Measurements from ENCODE around the gene THSD7A. TPM values are rescaled to one million over a fixed set of nuclear protein-coding genes. Genes with fewer than 3 reads are reported as not detected.

The THSD7A gene
- total RNA-seq, 3 donors from 2014 or later (not counting 1 experiment from before 2014, with no cell fraction given) = 0.29 to 8.6 TPM; not detected in 1

DNA sequence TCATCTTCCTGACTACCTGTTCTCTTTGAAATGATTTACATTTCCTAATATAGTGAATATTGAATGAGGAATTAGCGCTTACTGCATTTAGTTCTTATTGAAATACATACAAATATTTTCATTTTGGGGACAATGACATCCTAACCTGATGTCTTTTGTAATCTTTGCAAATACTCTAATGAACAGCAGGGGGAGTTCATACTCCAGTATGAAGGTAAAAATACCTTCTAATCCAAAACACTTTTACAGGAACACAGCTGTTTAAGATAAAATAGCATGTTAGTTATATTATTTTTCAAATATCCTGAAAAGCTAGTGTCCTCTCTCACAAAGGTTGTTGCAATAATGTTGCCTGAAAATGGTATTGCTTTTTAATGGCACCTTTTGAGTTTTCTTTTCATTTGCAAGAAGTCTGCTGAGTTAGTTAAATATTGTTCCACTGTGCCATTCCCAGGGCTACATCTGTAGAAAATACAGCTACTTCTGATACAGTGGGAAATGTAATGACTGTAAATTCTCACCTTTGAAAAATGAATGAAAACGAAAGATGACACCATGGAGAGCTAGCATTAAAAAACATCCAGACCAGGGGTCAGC lies 458.4 kb downstream of the THSD7A start:
- Mint-ChIP-seq H3K27me3 (ENCODE audit: low read depth in 2 of 2) (no peaks in the 10 kb centered on the region), H3K4me3 (no peak overlapping the region), H3K27ac (no peak overlapping the region), H3K36me3 (no peaks in the 10 kb centered on the region), H3K9me3 (peaks cover 0 to 2% of the 10 kb centered on the region in 2 donors), H3K4me1 (no peaks in the 10 kb centered on the region)
- no peaks in the 10 kb centered on the region for H3K4me1 ChIP-seq (ENCODE audit: control insufficient read depth, insufficient read depth, low read length)
- H3K27me3 ChIP-seq (ENCODE audit: control insufficient read depth, insufficient read depth, low read length) = no peaks in the 10 kb centered on the region
- 63% methylated on average over 1 of the region's 2 CpGs for WGBS (ENCODE audit: insufficient coverage)
- no peak overlapping the region for H3K27ac ChIP-seq (ENCODE audit: low read length)
- TF ChIP-seq, protein P1, sequence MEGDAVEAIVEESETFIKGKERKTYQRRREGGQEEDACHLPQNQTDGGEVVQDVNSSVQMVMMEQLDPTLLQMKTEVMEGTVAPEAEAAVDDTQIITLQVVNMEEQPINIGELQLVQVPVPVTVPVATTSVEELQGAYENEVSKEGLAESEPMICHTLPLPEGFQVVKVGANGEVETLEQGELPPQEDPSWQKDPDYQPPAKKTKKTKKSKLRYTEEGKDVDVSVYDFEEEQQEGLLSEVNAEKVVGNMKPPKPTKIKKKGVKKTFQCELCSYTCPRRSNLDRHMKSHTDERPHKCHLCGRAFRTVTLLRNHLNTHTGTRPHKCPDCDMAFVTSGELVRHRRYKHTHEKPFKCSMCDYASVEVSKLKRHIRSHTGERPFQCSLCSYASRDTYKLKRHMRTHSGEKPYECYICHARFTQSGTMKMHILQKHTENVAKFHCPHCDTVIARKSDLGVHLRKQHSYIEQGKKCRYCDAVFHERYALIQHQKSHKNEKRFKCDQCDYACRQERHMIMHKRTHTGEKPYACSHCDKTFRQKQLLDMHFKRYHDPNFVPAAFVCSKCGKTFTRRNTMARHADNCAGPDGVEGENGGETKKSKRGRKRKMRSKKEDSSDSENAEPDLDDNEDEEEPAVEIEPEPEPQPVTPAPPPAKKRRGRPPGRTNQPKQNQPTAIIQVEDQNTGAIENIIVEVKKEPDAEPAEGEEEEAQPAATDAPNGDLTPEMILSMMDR (IDR thresholded peaks at IDR 0.05) = no peak
- intact Hi-C loops (cut with micrococcal nuclease) = no loop called here
- DNase-seq = no peak
- H3K4me3 ChIP-seq (ENCODE audit: low read length) = no peak overlapping the region
- no peaks in the 10 kb centered on the region for H3K9me3 ChIP-seq (ENCODE audit: control insufficient read depth, insufficient read depth, low read length)
- ATAC-seq = no peak
- H3K36me3 ChIP-seq (ENCODE audit: control insufficient read depth, insufficient read depth, low read length) = no peaks in the 10 kb centered on the region

DNA sequence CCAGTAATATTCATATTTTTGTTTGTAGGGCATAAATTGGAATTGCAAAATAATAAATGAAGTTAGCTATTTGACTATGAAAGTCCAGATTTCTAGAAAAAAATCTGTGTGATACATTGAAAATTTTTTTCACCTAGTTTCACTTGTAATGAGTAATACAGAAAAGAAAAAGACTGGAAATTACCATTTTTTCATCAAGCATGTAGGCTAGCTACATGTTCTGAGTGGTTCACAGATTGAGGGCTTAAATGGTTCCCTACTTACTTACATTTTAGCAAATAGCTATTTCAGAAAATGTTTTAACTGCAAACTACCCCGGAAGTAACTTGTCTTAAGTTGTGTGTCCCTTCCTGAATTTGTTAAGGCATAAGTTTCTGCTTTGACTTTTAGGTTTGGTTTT lies 462.3 kb downstream of the THSD7A start:
- no peaks in the 10 kb centered on the region for H3K27me3 ChIP-seq (ENCODE audit: control insufficient read depth, insufficient read depth, low read length)
- Mint-ChIP-seq H3K27ac (no peak overlapping the region), H3K4me3 (no peak overlapping the region)

DNA sequence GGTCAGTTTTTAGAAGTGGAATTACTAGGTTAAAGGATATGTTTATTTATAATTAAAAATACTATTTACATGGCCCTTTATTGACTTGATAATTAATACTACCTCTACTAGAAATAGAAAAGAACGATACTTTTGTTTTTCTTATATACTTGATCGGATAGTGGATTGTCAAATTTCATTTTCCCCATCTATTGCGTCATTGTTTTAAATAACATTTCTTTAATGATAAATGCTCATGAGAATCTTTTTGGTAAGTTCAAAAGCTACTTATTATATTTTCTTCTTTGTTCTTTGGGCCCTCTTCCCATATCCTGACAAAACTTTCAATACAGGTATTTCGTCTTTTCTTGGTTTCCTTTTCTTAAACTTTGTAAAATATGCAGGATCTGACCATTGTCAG lies 465.9 kb downstream of the THSD7A start:
- H3K4me3 Mint-ChIP-seq = no peak overlapping the region
- no peak overlapping the region for H3K27ac Mint-ChIP-seq
- H3K36me3 ChIP-seq (ENCODE audit: control insufficient read depth, insufficient read depth, low read length) = no peaks in the 10 kb centered on the region
- TF ChIP-seq, protein P1 (IDR thresholded peaks at IDR 0.05) = no peak
- no peak for ATAC-seq
- intact Hi-C loops (cut with micrococcal nuclease) = no loop called here
- no peaks in the 10 kb centered on the region for H3K27me3 Mint-ChIP-seq (ENCODE audit: low read depth in 2 of 2)
- H3K4me3 ChIP-seq (ENCODE audit: low read length) = no peak overlapping the region
- no peaks in the 10 kb centered on the region for H3K9me3 ChIP-seq (ENCODE audit: control insufficient read depth, insufficient read depth, low read length)
- WGBS (ENCODE audit: insufficient coverage) = 80% methylated on average over 1 of the region's 4 CpGs
- H3K4me1 Mint-ChIP-seq = no peaks in the 10 kb centered on the region
- H3K4me1 ChIP-seq (ENCODE audit: control insufficient read depth, insufficient read depth, low read length) = no peaks in the 10 kb centered on the region
- no peaks in the 10 kb centered on the region for H3K27me3 ChIP-seq (ENCODE audit: control insufficient read depth, insufficient read depth, low read length)
- H3K36me3 Mint-ChIP-seq = no peaks in the 10 kb centered on the region
- DNase-seq = no peak
- no peak overlapping the region for H3K27ac ChIP-seq (ENCODE audit: low read length)
- H3K9me3 Mint-ChIP-seq = peaks cover 3 to 9% of the 10 kb centered on the region in 2 donors

More for the DNA sequence above, 462.3 kb downstream of the THSD7A start:
- Histone ChIP-seq H3K4me1 (ENCODE audit: control insufficient read depth, insufficient read depth, low read length) (no peaks in the 10 kb centered on the region), H3K36me3 (ENCODE audit: control insufficient read depth, insufficient read depth, low read length) (no peaks in the 10 kb centered on the region), H3K9me3 (ENCODE audit: control insufficient read depth, insufficient read depth, low read length) (no peaks in the 10 kb centered on the region), H3K4me3 (ENCODE audit: low read length) (no peak overlapping the region), H3K27ac (ENCODE audit: low read length) (no peak overlapping the region)
- DNase-seq (no peak), ATAC-seq (no peak)
- 92% methylated on average over 1 of the region's 1 CpG for WGBS (ENCODE audit: insufficient coverage)
- H3K27me3 Mint-ChIP-seq (ENCODE audit: low read depth in 2 of 2) = no peaks in the 10 kb centered on the region
- H3K4me1 Mint-ChIP-seq = no peaks in the 10 kb centered on the region
- peaks cover 2 to 3% of the 10 kb centered on the region in 2 donors for H3K9me3 Mint-ChIP-seq
- intact Hi-C loops (cut with micrococcal nuclease) = no loop called here
- TF ChIP-seq, protein P1 (IDR thresholded peaks at IDR 0.05) = no peak
- no peaks in the 10 kb centered on the region for H3K36me3 Mint-ChIP-seq

DNA sequence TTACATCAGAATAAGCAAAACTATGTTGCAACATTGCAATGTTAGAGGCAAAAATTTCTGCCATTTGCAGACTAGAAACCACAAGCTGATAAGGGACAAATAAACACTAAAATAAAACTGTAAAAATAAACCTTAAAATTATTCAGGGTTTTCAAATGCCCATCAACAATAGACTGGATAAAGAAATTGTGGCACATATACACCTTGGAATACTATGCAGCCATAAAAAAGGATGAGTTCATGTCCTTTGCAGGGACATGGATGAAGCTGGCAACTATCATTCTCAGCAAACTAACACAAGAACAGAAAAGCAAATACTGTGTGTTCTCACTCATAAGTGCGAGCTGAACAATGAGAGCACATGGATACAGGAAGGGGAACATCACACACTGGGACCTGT lies 473.4 kb downstream of the THSD7A start:
- Histone ChIP-seq H3K4me3 (ENCODE audit: low read length) (no peak overlapping the region), H3K9me3 (ENCODE audit: control insufficient read depth, insufficient read depth, low read length) (no peaks in the 10 kb centered on the region), H3K27ac (ENCODE audit: low read length) (no peak overlapping the region), H3K4me1 (ENCODE audit: control insufficient read depth, insufficient read depth, low read length) (no peaks in the 10 kb centered on the region), H3K36me3 (ENCODE audit: control insufficient read depth, insufficient read depth, low read length) (no peaks in the 10 kb centered on the region), H3K27me3 (ENCODE audit: control insufficient read depth, insufficient read depth, low read length) (no peaks in the 10 kb centered on the region)
- intact Hi-C loops (cut with micrococcal nuclease) = no loop called here
- TF ChIP-seq, protein P1 (IDR thresholded peaks at IDR 0.05) = no peak
- ATAC-seq (no peak), DNase-seq (no peak)
- Mint-ChIP-seq H3K36me3 (no peaks in the 10 kb centered on the region), H3K4me3 (no peak overlapping the region), H3K4me1 (no peaks in the 10 kb centered on the region), H3K27me3 (ENCODE audit: low read depth in 2 of 2) (no peaks in the 10 kb centered on the region), H3K27ac (no peak overlapping the region), H3K9me3 (peaks cover 8 to 9% of the 10 kb centered on the region in 2 donors)
- WGBS (ENCODE audit: insufficient coverage) = 100% methylated on average over 1 of the region's 1 CpG

Data from natural killer cell (primary cell).